ENCODE data around the gene ATP10A. TPM values are rescaled to one million over a fixed set of nuclear protein-coding genes. Genes with fewer than 3 reads are reported as not detected.
"Not testable (repeated sequence)": the region's sequence is repeated elsewhere in the genome, so short reads cannot be mapped to it uniquely, and the experiment has no call there.

Gene ATP10A
- total RNA-seq, 1 experiment from 2014 or later = 3.9 TPM

- Histone ChIP-seq H2BK120ac (ENCODE audit: low read depth, low read length, poor library complexity, severe bottlenecking) (no peak overlapping the region), H3K27me3 (ENCODE audit: insufficient read depth, low read length) (no peaks in the 10 kb centered on the region), H2BK5ac (ENCODE audit: insufficient read length, low read length) (no peak overlapping the region), H3K9ac (ENCODE audit: extremely low read depth, insufficient read length, low read length) (no peak overlapping the region), H3K14ac (ENCODE audit: insufficient read depth, low read length) (no peak overlapping the region), H3K4me1 (ENCODE audit: insufficient read depth, low read length) (peaks cover 6% of the 10 kb centered on the region), H4K5ac (ENCODE audit: insufficient read length, low read depth, low read length) (no peak overlapping the region), H2BK12ac (ENCODE audit: insufficient read length, low read depth, low read length) (no peak overlapping the region), H2BK20ac (ENCODE audit: low read depth, low read length, poor library complexity, severe bottlenecking) (no peak overlapping the region), H3K9me3 (ENCODE audit: control insufficient read depth, low read depth, low read length) (no peaks in the 10 kb centered on the region), H3K4ac (ENCODE audit: low read depth, low read length) (no peak overlapping the region), H3K56ac (ENCODE audit: insufficient read length, low read depth, low read length) (no peak overlapping the region), H3K4me2 (ENCODE audit: insufficient read depth, insufficient read length, low read length) (no peak overlapping the region), H3K79me1 (ENCODE audit: insufficient read depth, low read depth, low read length, poor library complexity, severe bottlenecking) (no peaks in the 10 kb centered on the region), H2AK5ac (ENCODE audit: insufficient read length, low read length) (no peak overlapping the region), H4K20me1 (ENCODE audit: control insufficient read depth, insufficient read depth, insufficient read length) (no peaks in the 10 kb centered on the region), H4K8ac (replicated peaks; ENCODE audit: insufficient read length, low read depth, low read length) (no peak overlapping the region), H3T11ph (ENCODE audit: low read length) (no peak overlapping the region), H3K23me2 (ENCODE audit: insufficient read length, low read depth, low read length, poor library complexity, severe bottlenecking) (no peaks in the 10 kb centered on the region), H3K23ac (ENCODE audit: insufficient read length, low read depth, low read length) (no peak overlapping the region), H2AFZ (ENCODE audit: low read length) (no peak overlapping the region), H2BK15ac (ENCODE audit: low read depth, low read length) (no peak overlapping the region), H3K79me2 (ENCODE audit: insufficient read depth, low read length) (no peaks in the 10 kb centered on the region), H3K18ac (ENCODE audit: insufficient read length, low read depth, low read length) (no peak overlapping the region), H4K91ac (ENCODE audit: insufficient read length, low read depth, low read length) (no peak overlapping the region), H3K27ac (ENCODE audit: insufficient read length, low read depth, low read length) (no peak overlapping the region)
- WGBS (ENCODE audit: extremely low coverage, insufficient read length, low lambda C conversion rate) = no CpG with 5 or more reads among the region's 8 CpGs
- no peak overlapping the region for H3K27ac Mint-ChIP-seq
- H3K27me3 Mint-ChIP-seq (ENCODE audit: low read depth) = no peaks in the 10 kb centered on the region; the same call in none of the 2 replicates
- H3K4me3 Mint-ChIP-seq = no peak overlapping the region
- no peaks in the 10 kb centered on the region for H3K9me3 Mint-ChIP-seq
- no peak for TF ChIP-seq CTCF (conservative IDR thresholded peaks at IDR 0.05)
- H3K36me3 Mint-ChIP-seq (ENCODE audit: insufficient read depth in 1 of 3, low read depth in 3 of 3) = no peaks in the 10 kb centered on the region
- H3K4me1 Mint-ChIP-seq = peaks cover 24 to 30% of the 10 kb centered on the region in 2 experiments
- no peak for DNase-seq
Measured at GRCh38 chr15:25772500-25772899, 90.6 kb downstream of the ATP10A start.

GRCh38 chr15:25771736-25772135, 91.4 kb downstream of the ATP10A start:
- not testable (repeated sequence) for H3K23ac ChIP-seq (ENCODE audit: insufficient read length, low read depth, low read length); H3K4me2 ChIP-seq (ENCODE audit: insufficient read depth, insufficient read length, low read length); H4K8ac ChIP-seq (replicated peaks; ENCODE audit: insufficient read length, low read depth, low read length); H2AFZ ChIP-seq (ENCODE audit: low read length); H3T11ph ChIP-seq (ENCODE audit: low read length); H2BK120ac ChIP-seq (ENCODE audit: low read depth, low read length, poor library complexity, severe bottlenecking); H3K27ac ChIP-seq (ENCODE audit: insufficient read length, low read depth, low read length); H3K79me2 ChIP-seq (ENCODE audit: insufficient read depth, low read length); H3K4me1 ChIP-seq (ENCODE audit: insufficient read depth, low read length); H3K79me1 ChIP-seq (ENCODE audit: insufficient read depth, low read depth, low read length, poor library complexity, severe bottlenecking); H2AK5ac ChIP-seq (ENCODE audit: insufficient read length, low read length); H3K18ac ChIP-seq (ENCODE audit: insufficient read length, low read depth, low read length); H3K4ac ChIP-seq (ENCODE audit: low read depth, low read length); H4K20me1 ChIP-seq (ENCODE audit: control insufficient read depth, insufficient read depth, insufficient read length); H3K27me3 ChIP-seq (ENCODE audit: insufficient read depth, low read length); H4K5ac ChIP-seq (ENCODE audit: insufficient read length, low read depth, low read length); H2BK12ac ChIP-seq (ENCODE audit: insufficient read length, low read depth, low read length); H3K36me3 Mint-ChIP-seq (ENCODE audit: insufficient read depth in 1 of 3, low read depth in 3 of 3); H3K9me3 ChIP-seq (ENCODE audit: control insufficient read depth, low read depth, low read length); H3K9me3 Mint-ChIP-seq; DNase-seq; H3K23me2 ChIP-seq (ENCODE audit: insufficient read length, low read depth, low read length, poor library complexity, severe bottlenecking); H3K14ac ChIP-seq (ENCODE audit: insufficient read depth, low read length); H2BK5ac ChIP-seq (ENCODE audit: insufficient read length, low read length); H2BK15ac ChIP-seq (ENCODE audit: low read depth, low read length); H3K56ac ChIP-seq (ENCODE audit: insufficient read length, low read depth, low read length); H4K91ac ChIP-seq (ENCODE audit: insufficient read length, low read depth, low read length); H3K9ac ChIP-seq (ENCODE audit: extremely low read depth, insufficient read length, low read length); H3K4me3 Mint-ChIP-seq; H2BK20ac ChIP-seq (ENCODE audit: low read depth, low read length, poor library complexity, severe bottlenecking); H3K27me3 Mint-ChIP-seq (ENCODE audit: low read depth)
- Mint-ChIP-seq H3K27ac (0 out of 7 replicates have a peak overlapping the region, but pooled peaks of 1 of the 3 experiments have one; percentile 31), H3K4me1 (peaks cover 24 to 30% of the 10 kb centered on the region in 2 experiments)
- no CpG with 5 or more reads among the region's 8 CpGs for WGBS (ENCODE audit: extremely low coverage, insufficient read length, low lambda C conversion rate)
